ENCODE data around the gene ATP1A4.

DNA sequence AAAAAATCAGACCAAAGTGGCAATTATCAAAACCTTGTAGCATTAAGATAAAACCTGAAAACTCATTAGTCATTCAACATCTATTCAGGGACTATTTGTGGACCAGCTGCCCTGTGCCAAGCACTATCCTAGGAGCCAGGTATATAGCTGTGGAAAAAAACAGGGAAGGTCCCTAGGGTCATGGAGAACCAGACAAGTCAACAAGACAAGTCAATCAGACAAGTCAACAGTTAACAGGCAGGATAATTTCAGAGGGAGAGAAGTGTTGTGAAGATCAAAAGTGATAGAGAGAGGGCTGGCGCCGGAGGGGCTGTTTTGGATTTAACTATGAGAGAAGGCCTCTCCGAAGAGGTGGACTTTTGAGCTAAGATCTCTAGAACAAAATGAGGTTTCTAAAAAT lies 3.3 kb upstream of the ATP1A4 start:
- TF ChIP-seq POLR2A (IDR thresholded peaks at IDR 0.05; ENCODE audit: low read depth, low read length) (no peak), POLR2AphosphoS5 (IDR thresholded peaks at IDR 0.05; ENCODE audit: low read depth, low read length) (no peak), TAF1 (IDR thresholded peaks at IDR 0.05; ENCODE audit: borderline replicate concordance, low read depth, low read length) (no peak)

Measured in GM12892 (cell line).